ENCODE measurements around the gene RBP5. TPM values are rescaled to one million over a fixed set of nuclear protein-coding genes. Genes with fewer than 3 reads are reported as not detected.

Gene RBP5
- total and polyA plus RNA-seq, 4 experiments from 2014 or later: 1.2 to 1.3 TPM; not detected in 2

DNA sequence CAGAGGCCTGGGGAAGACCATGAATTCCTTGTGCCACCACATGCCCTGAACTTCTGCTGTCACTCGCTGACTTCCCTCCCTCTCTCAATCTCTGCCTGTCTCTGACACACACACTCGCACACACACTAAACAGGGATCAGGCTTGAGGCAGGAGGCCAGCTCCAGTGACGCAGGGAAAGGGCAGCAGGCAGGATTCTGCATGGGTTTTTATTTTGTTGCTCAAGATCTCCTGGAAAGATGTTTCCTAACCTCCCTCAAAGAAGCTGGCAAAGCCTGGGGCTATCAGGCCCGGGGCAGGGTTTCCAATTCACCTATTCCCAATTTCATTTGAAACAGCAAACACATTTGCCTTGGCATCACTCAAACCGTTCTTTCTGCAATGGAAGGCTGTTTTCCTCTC, 33.1 kb upstream of the RBP5 start:
- ChIA-PET CTCF (ENCODE audit: partially characterized antibody) (interaction anchor here (1.0 to 2.1 kb wide), 4 partner anchors 14 to 49 kb away, joined by 3 to 4 read pairs (median 3); partner anchors contain the start of gene PEX5), POLR2A (ENCODE audit: partially characterized antibody) (interaction anchor here (1.2 kb wide), 1 partner anchor 11 kb away, joined by 3 read pairs; no protein-coding TSS in a partner anchor)
- Histone ChIP-seq H3K9me3 (ENCODE audit: control insufficient read depth in 1 of 2, low read length in 2 of 2) (no peaks in the 10 kb centered on the region), H3K27ac (ENCODE audit: low read depth, low read length) (no peak overlapping the region), H3K27me3 (ENCODE audit: insufficient read depth, low read length) (no peaks in the 10 kb centered on the region), H3K4me1 (ENCODE audit: insufficient read depth, low read length) (peaks cover 5% of the 10 kb centered on the region), H3K4me3 (ENCODE audit: low read length in 2 of 2) (no peak overlapping the region), H3K36me3 (ENCODE audit: insufficient read depth, low read length) (no peaks in the 10 kb centered on the region)
- peaks cover 0 to 20% of the 10 kb centered on the region in 2 donors for H3K36me3 Mint-ChIP-seq
- intact Hi-C loops (cut with micrococcal nuclease): no loop called here
- H3K4me1 Mint-ChIP-seq: peaks cover 5 to 14% (median 11%) of the 10 kb centered on the region in 4 donors
- peaks cover 0 to 2% (median 0%) of the 10 kb centered on the region in 8 donors for H3K9me3 Mint-ChIP-seq
- peak overlapping the region in 1 of 7 donors; percentile 42 for H3K27ac Mint-ChIP-seq
- peaks cover 7 to 13% of the 10 kb centered on the region in 2 donors for H3K27me3 Mint-ChIP-seq
- DNase-seq: no peak
- peak overlapping the region in 2 of 8 donors; percentile 3 to 4 for H3K4me3 Mint-ChIP-seq

DNA sequence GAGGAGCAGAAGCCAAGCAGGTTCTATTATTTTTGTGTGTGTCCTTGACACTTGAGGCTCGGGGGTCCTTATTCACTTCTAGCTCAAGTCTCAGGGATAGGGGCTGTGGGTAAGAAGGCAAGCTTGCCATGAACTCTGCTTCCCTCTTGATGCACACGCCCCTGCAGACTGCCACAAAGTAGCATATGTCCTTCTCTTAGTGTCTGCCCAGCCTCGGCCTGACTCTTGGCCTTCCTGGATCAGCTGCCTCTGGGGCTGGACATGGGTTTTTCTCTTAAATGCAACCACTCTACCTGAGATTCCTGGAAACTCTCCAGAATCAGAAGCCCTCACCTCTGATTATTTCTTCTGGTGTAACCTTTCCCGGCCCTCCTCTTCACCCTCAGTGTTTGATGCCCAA, 32.6 kb upstream of the RBP5 start:
- H3K27me3 Mint-ChIP-seq: peaks cover 7 to 11% of the 10 kb centered on the region in 2 donors
- no peaks in the 10 kb centered on the region for H3K9me3 Mint-ChIP-seq
- H3K4me3 ChIP-seq (ENCODE audit: low read length in 2 of 2): no peak overlapping the region
- ChIA-PET CTCF (ENCODE audit: partially characterized antibody) (no interaction called here), POLR2A (ENCODE audit: partially characterized antibody) (interaction anchor here (1.2 kb wide), 1 partner anchor 11 kb away, joined by 3 read pairs; no protein-coding TSS in a partner anchor)
- H3K4me3 Mint-ChIP-seq: peak overlapping the region in 1 of 8 donors; percentile 3
- H3K27ac Mint-ChIP-seq: no peak overlapping the region
- no peaks in the 10 kb centered on the region for H3K9me3 ChIP-seq (ENCODE audit: control insufficient read depth in 1 of 2, low read length in 2 of 2)
- peaks cover 0 to 23% of the 10 kb centered on the region in 2 donors for H3K36me3 Mint-ChIP-seq
- DNase-seq: no peak
- intact Hi-C loops (cut with micrococcal nuclease): no loop called here
- no peaks in the 10 kb centered on the region for H3K27me3 ChIP-seq (ENCODE audit: insufficient read depth, low read length)
- no peak overlapping the region for H3K27ac ChIP-seq (ENCODE audit: low read depth, low read length)
- peaks cover 5 to 14% (median 11%) of the 10 kb centered on the region in 4 donors for H3K4me1 Mint-ChIP-seq
- no peaks in the 10 kb centered on the region for H3K36me3 ChIP-seq (ENCODE audit: insufficient read depth, low read length)
- peaks cover 5% of the 10 kb centered on the region for H3K4me1 ChIP-seq (ENCODE audit: insufficient read depth, low read length)

DNA sequence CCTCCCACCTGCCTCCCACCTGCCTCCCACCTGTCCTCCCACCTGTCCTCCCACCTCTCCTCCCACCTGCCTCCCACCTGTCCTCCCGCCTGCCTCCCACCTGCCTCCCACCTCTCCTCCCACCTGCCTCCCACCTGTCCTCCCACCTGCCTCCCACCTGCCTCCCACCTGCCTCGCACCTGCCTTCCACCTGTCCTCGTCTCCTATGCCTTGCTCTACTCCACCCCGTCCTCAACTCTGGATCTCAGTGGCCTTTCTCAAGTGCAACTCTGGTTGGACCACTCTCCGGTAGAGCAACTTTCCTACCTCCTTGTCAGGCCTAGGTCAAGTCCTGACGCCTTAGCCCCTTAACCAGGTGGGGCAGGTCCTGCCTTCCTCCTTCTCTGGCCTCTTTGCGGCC, 31.5 kb upstream of the RBP5 start:
- H3K4me3 Mint-ChIP-seq: no peak overlapping the region
- H3K9me3 ChIP-seq (ENCODE audit: control insufficient read depth in 1 of 2, low read length in 2 of 2): no peaks in the 10 kb centered on the region
- H3K4me1 Mint-ChIP-seq: peaks cover 5 to 14% (median 11%) of the 10 kb centered on the region in 4 donors
- no peak overlapping the region for H3K27ac ChIP-seq (ENCODE audit: low read depth, low read length)
- no peaks in the 10 kb centered on the region for H3K9me3 Mint-ChIP-seq
- no peaks in the 10 kb centered on the region for H3K36me3 ChIP-seq (ENCODE audit: insufficient read depth, low read length)
- H3K27me3 Mint-ChIP-seq: peaks cover 4 to 5% of the 10 kb centered on the region in 2 donors
- H3K4me3 ChIP-seq (ENCODE audit: low read length in 2 of 2): no peak overlapping the region
- CTCF ChIA-PET (ENCODE audit: partially characterized antibody): no interaction called here
- POLR2A ChIA-PET (ENCODE audit: partially characterized antibody): no interaction called here
- peaks cover 5% of the 10 kb centered on the region for H3K4me1 ChIP-seq (ENCODE audit: insufficient read depth, low read length)
- H3K27ac Mint-ChIP-seq: peak overlapping the region in 1 of 7 donors; percentile 1
- intact Hi-C loops (cut with micrococcal nuclease): no loop called here
- H3K36me3 Mint-ChIP-seq: peaks cover 0 to 34% of the 10 kb centered on the region in 2 donors
- H3K27me3 ChIP-seq (ENCODE audit: insufficient read depth, low read length): no peaks in the 10 kb centered on the region
- DNase-seq: no peak

DNA sequence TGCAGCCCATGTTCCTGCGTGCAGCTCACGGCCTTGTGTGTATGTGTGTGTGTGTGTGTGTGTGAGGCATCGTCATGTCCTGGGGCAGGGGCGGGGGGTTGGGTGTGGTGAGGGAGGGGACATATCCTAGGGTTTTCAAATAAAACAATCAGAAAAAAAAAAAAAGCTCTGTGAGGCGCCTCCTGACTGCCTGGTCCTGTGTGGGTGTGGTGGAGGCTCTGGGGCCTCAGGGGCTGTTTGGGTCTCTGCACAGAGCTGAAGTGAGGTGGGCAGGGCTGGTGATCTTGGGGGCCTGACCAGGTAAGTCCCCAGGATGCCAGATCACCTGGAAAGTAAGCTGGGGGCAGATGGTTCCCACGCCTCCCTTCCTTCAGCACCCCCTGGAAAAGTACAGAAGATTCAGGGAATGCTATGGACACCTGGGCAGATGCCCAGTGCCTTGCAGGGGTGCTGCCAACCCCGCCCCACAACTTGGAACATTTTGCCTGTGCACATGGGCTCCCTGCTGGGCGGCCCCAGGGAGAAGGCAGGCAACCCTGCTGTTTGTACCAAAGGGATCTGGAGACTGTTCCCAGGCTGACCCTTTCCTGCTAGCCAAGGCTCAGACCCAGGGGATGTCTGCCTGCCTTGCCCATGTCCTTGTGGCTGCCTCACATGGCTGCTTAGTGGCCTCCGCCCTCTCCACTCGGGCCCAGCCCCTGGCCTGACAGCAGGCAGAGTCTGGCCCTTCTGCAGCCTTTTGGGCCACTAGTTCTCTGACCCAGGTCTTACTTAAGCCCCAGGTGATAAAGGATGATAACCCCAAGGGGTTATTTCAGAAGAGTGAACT, 30.3 kb upstream of the RBP5 start:
- peaks cover 7 to 46% of the 10 kb centered on the region in 2 donors for H3K36me3 Mint-ChIP-seq

DNA sequence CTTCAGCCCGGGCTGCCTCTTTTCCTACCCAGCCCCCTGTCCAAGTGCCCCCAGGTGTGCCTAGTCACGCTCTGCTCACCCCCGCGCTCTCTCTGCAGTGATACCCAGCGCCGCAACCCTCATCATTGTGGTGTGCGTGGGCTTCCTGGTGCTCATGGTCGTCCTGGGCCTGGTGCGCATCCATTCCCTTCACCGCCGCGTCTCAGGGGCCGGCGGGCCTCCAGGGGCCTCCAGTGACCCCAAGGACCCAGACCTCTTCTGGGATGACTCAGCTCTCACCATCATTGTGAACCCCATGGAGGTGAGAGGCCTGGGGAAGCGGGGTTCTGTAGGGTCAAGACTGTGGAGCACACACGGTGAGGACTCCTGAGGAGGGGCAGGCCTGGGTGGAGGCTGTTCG, 28.7 kb upstream of the RBP5 start:
- H3K9me3 Mint-ChIP-seq: no peaks in the 10 kb centered on the region
- Histone ChIP-seq H3K27ac (ENCODE audit: low read depth, low read length) (no peak overlapping the region), H3K9me3 (ENCODE audit: control insufficient read depth in 1 of 2, low read length in 2 of 2) (no peaks in the 10 kb centered on the region), H3K4me1 (ENCODE audit: insufficient read depth, low read length) (peaks cover 1% of the 10 kb centered on the region), H3K27me3 (ENCODE audit: insufficient read depth, low read length) (no peaks in the 10 kb centered on the region), H3K36me3 (ENCODE audit: insufficient read depth, low read length) (peaks cover 18% of the 10 kb centered on the region), H3K4me3 (ENCODE audit: low read length in 2 of 2) (no peak overlapping the region)
- peak overlapping the region in 1 of 7 donors; percentile 66 for H3K27ac Mint-ChIP-seq
- CTCF ChIA-PET (ENCODE audit: partially characterized antibody): no interaction called here
- peaks cover 15 to 61% of the 10 kb centered on the region in 2 donors for H3K36me3 Mint-ChIP-seq
- POLR2A ChIA-PET (ENCODE audit: partially characterized antibody): no interaction called here
- DNase-seq: no peak
- peaks cover 0 to 5% (median 1%) of the 10 kb centered on the region in 4 donors for H3K4me1 Mint-ChIP-seq
- intact Hi-C loops (cut with micrococcal nuclease): no loop called here
- no peaks in the 10 kb centered on the region for H3K27me3 Mint-ChIP-seq
- no peak overlapping the region for H3K4me3 Mint-ChIP-seq

More for the DNA sequence above, 30.3 kb upstream of the RBP5 start:
- Mint-ChIP-seq H3K4me1 (peaks cover 5 to 14% (median 11%) of the 10 kb centered on the region in 4 donors), H3K27me3 (peaks cover 0 to 3% of the 10 kb centered on the region in 2 donors), H3K4me3 (no peak overlapping the region), H3K9me3 (no peaks in the 10 kb centered on the region), H3K27ac (peak overlapping the region in 1 of 7 donors; percentile 37)
- Histone ChIP-seq H3K9me3 (ENCODE audit: control insufficient read depth in 1 of 2, low read length in 2 of 2) (no peaks in the 10 kb centered on the region), H3K27ac (ENCODE audit: low read depth, low read length) (no peak overlapping the region), H3K4me1 (ENCODE audit: insufficient read depth, low read length) (peaks cover 5% of the 10 kb centered on the region), H3K36me3 (ENCODE audit: insufficient read depth, low read length) (peaks cover 8% of the 10 kb centered on the region), H3K27me3 (ENCODE audit: insufficient read depth, low read length) (no peaks in the 10 kb centered on the region), H3K4me3 (ENCODE audit: low read length in 2 of 2) (no peak overlapping the region)
- CTCF ChIA-PET (ENCODE audit: partially characterized antibody): interaction anchor here (1.1 kb wide), 1 partner anchor 14 kb away, joined by 3 read pairs; no protein-coding TSS in a partner anchor
- no peak for DNase-seq
- intact Hi-C loops (cut with micrococcal nuclease): no loop called here
- POLR2A ChIA-PET (ENCODE audit: partially characterized antibody): no interaction called here

DNA sequence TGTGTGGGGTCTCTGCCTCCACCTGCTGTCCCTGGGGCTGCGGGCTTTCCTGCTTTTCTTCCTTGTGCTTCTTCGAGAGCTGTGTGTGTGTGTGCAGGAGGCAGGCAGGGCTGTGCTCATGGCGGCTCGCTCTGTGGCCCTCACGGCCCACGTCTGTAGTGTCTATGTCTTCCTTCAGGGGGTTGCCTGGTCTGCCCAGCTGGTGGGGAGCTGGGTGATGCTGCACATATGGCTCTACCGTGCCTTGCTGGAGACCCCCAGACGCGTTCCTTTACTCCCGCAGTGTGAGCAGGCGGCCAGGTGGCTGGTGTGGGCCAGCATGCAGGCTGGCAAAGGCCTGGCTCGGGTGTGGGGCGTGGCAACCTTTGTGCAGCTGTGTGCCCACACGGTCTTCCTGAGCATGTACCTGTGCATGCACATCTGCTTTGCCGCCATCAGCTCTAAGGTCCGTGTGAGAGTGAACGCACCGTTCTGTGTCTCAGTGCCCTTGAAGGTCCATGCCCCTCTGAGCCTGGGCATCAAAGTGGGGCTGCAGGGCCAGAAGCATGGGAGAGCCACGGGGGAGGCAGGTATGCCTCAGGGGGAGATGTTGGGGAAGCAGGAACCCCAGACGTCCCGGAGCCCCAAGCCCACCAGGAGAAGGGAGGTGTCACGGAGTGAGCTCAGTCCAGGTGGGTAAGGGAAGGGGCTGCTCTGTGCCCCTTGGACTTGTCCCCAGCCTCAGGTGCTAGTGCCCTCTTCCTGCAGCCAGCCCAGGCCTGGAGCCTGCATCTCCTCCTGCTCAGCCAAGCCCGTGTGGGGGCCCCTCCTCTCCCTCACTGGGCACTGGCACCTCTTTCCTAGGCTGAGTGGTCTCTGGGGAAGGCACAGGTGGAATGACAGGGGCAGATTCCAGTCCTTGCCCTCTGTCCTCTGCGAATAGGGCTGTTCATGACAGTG, 27.8 kb upstream of the RBP5 start:
- Mint-ChIP-seq H3K36me3 (peaks cover 15 to 65% of the 10 kb centered on the region in 2 donors), H3K27me3 (no peaks in the 10 kb centered on the region), H3K9me3 (no peaks in the 10 kb centered on the region), H3K4me1 (peaks cover 0 to 5% (median under 1%) of the 10 kb centered on the region in 4 donors), H3K4me3 (no peak overlapping the region), H3K27ac (peak overlapping the region in 1 of 7 donors; percentile 42)
- DNase-seq: no peak
- Histone ChIP-seq H3K4me1 (ENCODE audit: insufficient read depth, low read length) (no peaks in the 10 kb centered on the region), H3K27me3 (ENCODE audit: insufficient read depth, low read length) (no peaks in the 10 kb centered on the region), H3K9me3 (ENCODE audit: control insufficient read depth in 1 of 2, low read length in 2 of 2) (no peaks in the 10 kb centered on the region), H3K4me3 (ENCODE audit: low read length in 2 of 2) (no peak overlapping the region), H3K27ac (ENCODE audit: low read depth, low read length) (no peak overlapping the region), H3K36me3 (ENCODE audit: insufficient read depth, low read length) (peaks cover 19% of the 10 kb centered on the region)
- ChIA-PET POLR2A (ENCODE audit: partially characterized antibody) (no interaction called here), CTCF (ENCODE audit: partially characterized antibody) (interaction anchor here (2.7 kb wide), 1 partner anchor 8 kb away, joined by 10 read pairs; no protein-coding TSS in a partner anchor)
- intact Hi-C loops (cut with micrococcal nuclease): no loop called here

All from CD4-positive, alpha-beta memory T cell (primary cell).